Kidney epithelial cell (primary cell): ENCODE measurements around the gene PSMA3. TPM values are rescaled to one million over a fixed set of nuclear protein-coding genes. Genes with fewer than 3 reads are reported as not detected.

ENCODE experiments used
- DNase-seq: peaks from one replicate; pipeline ENCODE4 v3.0.0-alpha.2; 2010; ENCODE audit warnings: low read depth
- H3K27me3 ChIP-seq: 2 replicates; pipeline ENCODE4 v1.6.0; 2011; ENCODE audit warnings: low read length; ENCODE audit not compliant: control insufficient read depth, insufficient read depth
- H3K36me3 ChIP-seq: 2 replicates; pipeline ENCODE4 v1.5.1; 2011; ENCODE audit warnings: low read length; ENCODE audit not compliant: control insufficient read depth, insufficient read depth
- H3K4me3 ChIP-seq: 2 replicates; pipeline ENCODE4 v1.5.1; 2011; ENCODE audit warnings: low read depth, mild to moderate bottlenecking, control low read depth, low read length
- total RNA-seq: library from RNA; depleted of rRNA; stranded (reverse); fragments of >200 nt; gene quantifications from 2 replicates; pipeline ENCODE4 v1.2.3, GENCODE V29; 2015
- TF ChIP-seq, protein P1 (sequence below): IDR thresholded peaks from 2 replicates; pipeline ENCODE4 v1.5.1; 2011; ENCODE audit warnings: mild to moderate bottlenecking, moderate library complexity, low read length, control low read depth, inconsistent platforms; ENCODE audit not compliant: insufficient read depth, poor library complexity, severe bottlenecking

PSMA3 gene
- total RNA-seq, 1 donor from 2014 or later: 160 TPM

DNA sequence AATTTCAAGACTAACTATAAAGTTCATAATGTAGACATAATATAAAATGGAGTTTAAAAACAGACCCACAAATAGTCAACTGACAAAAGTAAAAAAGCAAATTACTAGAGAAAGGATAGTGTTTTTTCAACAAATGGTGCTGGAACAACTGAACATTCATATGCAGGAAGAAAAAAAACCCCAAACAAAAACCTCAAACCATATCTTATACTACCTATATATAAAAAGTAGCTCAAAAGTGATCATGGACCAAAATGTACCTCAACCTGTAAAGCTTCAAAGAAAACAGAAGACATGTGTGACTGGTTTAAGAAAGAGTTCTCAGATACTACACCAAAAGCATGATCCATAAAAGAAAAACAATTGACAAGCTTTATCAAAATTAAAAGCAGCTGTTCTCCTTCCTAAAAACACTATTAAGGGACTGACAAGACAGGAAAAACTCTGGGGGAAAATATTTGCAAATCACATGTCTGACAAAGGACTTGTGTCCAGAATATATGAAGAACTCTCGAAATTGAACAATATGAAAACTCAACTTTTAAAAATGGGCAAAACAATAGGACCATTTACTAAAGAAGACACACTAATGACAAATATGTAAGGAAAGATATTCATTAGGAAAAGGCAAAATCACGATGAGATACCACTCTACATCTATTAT is 31.0 kb downstream of the PSMA3 start:
- Histone ChIP-seq H3K4me3 (no peak overlapping the region), H3K27me3 (no peaks in the 10 kb centered on the region), H3K36me3 (no peaks in the 10 kb centered on the region)
- no peak for DNase-seq
- TF ChIP-seq, protein P1, sequence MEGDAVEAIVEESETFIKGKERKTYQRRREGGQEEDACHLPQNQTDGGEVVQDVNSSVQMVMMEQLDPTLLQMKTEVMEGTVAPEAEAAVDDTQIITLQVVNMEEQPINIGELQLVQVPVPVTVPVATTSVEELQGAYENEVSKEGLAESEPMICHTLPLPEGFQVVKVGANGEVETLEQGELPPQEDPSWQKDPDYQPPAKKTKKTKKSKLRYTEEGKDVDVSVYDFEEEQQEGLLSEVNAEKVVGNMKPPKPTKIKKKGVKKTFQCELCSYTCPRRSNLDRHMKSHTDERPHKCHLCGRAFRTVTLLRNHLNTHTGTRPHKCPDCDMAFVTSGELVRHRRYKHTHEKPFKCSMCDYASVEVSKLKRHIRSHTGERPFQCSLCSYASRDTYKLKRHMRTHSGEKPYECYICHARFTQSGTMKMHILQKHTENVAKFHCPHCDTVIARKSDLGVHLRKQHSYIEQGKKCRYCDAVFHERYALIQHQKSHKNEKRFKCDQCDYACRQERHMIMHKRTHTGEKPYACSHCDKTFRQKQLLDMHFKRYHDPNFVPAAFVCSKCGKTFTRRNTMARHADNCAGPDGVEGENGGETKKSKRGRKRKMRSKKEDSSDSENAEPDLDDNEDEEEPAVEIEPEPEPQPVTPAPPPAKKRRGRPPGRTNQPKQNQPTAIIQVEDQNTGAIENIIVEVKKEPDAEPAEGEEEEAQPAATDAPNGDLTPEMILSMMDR: no peak

DNA sequence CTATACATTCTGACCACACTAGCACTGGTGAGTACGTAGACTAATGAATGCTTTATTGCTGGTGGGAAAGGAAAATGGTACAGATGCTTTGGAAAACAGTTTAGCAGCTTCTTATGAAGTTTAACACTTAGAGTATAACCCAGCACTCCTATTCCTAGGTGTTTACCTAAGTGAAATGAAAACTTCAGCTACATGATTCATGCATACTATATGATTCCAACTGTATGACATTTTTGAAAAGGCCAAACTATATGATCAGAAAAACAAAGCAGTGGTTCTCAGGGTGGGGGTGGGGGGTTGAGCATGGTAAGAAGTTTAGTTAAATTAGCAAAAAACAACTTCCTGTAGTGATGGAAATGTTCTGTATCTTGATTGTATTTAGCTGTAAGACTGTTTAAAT is 31.6 kb downstream of the PSMA3 start:
- H3K36me3 ChIP-seq: no peaks in the 10 kb centered on the region
- TF ChIP-seq, protein P1: no peak

DNA sequence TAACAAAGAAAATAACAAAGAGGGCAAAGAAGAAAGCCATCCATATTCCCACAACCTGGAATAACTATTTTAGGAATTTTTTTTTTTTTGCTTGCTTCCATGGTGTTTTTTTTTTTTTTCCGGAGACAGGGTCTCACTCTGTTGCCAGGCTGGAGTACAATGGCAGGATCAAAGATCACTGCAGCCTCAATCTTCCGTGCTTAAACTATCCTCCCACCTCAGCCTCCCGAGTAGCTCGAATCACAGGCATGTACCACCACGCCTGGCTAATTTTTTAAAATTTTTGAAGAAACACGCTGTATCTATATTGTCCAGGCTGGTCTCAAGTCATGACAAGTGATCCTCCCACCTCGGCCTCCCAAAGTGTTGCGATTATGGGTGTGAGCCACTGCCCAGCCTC is 33.5 kb downstream of the PSMA3 start:
- TF ChIP-seq, protein P1: no peak
- H3K36me3 ChIP-seq: no peaks in the 10 kb centered on the region
- H3K4me3 ChIP-seq: no peak overlapping the region
- no peaks in the 10 kb centered on the region for H3K27me3 ChIP-seq
- DNase-seq: no peak

More for the DNA sequence above, 31.6 kb downstream of the PSMA3 start:
- DNase-seq: no peak
- H3K27me3 ChIP-seq: no peaks in the 10 kb centered on the region
- no peak overlapping the region for H3K4me3 ChIP-seq

DNA sequence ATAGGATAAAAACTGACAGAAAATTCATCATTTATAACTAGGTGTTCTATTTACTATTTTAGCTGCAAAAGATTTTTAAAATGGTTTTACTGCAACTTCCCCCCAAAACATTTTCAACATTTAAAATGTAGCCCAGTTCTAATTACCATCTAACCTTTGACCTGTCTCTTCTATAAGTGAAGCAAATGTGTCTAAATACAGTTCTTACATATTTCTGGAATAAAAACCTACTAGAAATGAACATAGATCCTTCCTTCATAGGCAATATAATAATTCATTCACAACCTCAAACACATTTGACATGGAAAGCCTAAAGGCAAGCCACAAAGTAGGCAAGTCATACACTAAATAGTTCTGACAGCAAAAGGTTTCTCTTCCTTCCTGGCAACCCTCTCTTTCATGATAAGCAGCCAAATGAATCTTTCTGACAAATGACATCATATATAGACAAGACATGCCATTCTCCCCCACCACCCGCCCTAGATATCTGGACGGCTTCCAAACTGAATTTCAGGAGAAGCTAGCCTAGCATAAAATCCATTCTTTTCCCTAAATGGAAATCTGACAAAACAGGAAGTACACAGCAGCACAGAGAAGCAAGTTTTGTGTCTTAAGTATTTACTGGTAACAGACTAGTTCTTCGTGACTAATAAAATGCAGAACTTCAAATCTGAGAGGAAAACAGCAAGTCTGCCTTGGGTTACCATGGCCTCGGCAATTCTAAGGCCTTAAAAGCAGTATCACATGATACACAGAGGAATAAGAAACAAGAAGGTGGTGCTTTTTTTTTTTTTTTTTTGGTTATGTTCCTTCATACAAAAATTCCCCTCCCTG is 36.5 kb downstream of the PSMA3 start:
- H3K36me3 ChIP-seq: no peaks in the 10 kb centered on the region
- H3K4me3 ChIP-seq: no peak overlapping the region
- TF ChIP-seq, protein P1: no peak
- H3K27me3 ChIP-seq: no peaks in the 10 kb centered on the region
- peak; percentile 93 for DNase-seq

DNA sequence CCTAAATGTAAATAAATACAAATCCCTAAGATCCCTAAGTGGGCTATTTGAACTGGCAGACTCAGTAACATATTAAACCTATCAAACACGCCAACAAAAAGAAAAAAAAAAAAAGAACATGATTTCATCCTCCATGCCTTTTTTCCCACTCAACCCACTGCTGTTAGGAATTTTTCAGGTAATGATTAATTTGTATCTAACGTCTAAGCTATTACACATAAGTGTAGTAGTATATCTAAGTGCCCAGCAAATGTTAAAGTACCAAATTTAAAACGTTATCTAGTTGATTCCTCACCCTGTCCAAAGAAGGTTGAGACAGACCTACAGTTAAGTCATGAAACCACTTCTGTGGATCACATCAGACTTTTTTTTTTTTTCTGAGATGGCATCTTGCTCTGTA is 37.3 kb downstream of the PSMA3 start:
- TF ChIP-seq, protein P1: no peak
- H3K27me3 ChIP-seq: no peaks in the 10 kb centered on the region
- H3K4me3 ChIP-seq: no peak overlapping the region
- peak; percentile 69 for DNase-seq
- H3K36me3 ChIP-seq: no peaks in the 10 kb centered on the region
